K562 (cell line): ENCODE results near the gene ZNF791. TPM values are rescaled to one million over a fixed set of nuclear protein-coding genes. Genes with fewer than 3 reads are reported as not detected.

Experiments
- ATAC-seq: fragments of 200-7000 bp; cut with Tn5 transposase; 3 replicates; pipeline ENCODE4 v1.9.1; 2020; ENCODE audit warnings: moderate library complexity
- BruUV-seq: library from RNA; stranded (reverse); fragments of 400-500 nt; replicated peaks from 2 replicates; lab custom pipeline; 2021; lab: Mats Ljungman, UMichigan
- CTCF ChIA-PET: fragments of 300-600 bp; formaldehyde crosslinking; extraction: SDS; loops from one replicate; lab custom pipeline; 2021; ENCODE audit warnings: low intra/inter-chr PET ratio; lab: Yijun Ruan, JAX
- POLR2A ChIA-PET: fragments of 300-600, 350-650 bp; sonication (Branson Sonifier 250); formaldehyde crosslinking; extraction: SDS; loops from one replicate; lab custom pipeline; 2021; ENCODE audit warnings: antibody characterized with exemption, inconsistent platforms; lab: Yijun Ruan, JAX
- DNase-seq, 4 experiments: peaks; one replicate each; pipeline versions ENCODE4 v3.0.0 to v3.0.0-alpha.2; 2011 to 2018; ENCODE audit warnings: low spot score in 3 of 4, mixed read lengths in 3 of 4; ENCODE audit errors: extremely low read depth in 1 of 4
- FAIRE-seq: peaks from 2 replicates; lab custom pipeline; 2011; peaks lifted over from hg19 to GRCh38; lab: Jason Lieb, UNC
- H2AFZ ChIP-seq: 2 replicates; pipeline ENCODE4 v1.6.0; 2011; ENCODE audit warnings: low read depth, low read length, control low read depth, inconsistent platforms
- H3K27ac ChIP-seq: fragments of 200-600 bp; 3 replicates; pipeline ENCODE4 v1.8.0; 2011; ENCODE audit warnings: low read depth, mild to moderate bottlenecking, control low read depth, inconsistent platforms, low read length, moderate library complexity, mixed read lengths; ENCODE audit errors: extremely low read depth
- H3K27me3 ChIP-seq, 2 experiments: fragments of 300-600 bp in 1 of 2; 2 replicates in 1 of 2; 3 replicates in 1 of 2; pipeline versions ENCODE4 v1.6.0 to v1.8.0; 2011; ENCODE audit warnings: inconsistent platforms in 2 of 2, low read length in 2 of 2, mild to moderate bottlenecking in 1 of 2, mixed read lengths in 1 of 2, moderate library complexity in 1 of 2; ENCODE audit not compliant: control insufficient read depth in 2 of 2, insufficient read depth in 2 of 2
- H3K36me3 ChIP-seq: fragments of 300-600 bp; 3 replicates; pipeline ENCODE4 v1.8.0; 2011; ENCODE audit warnings: mild to moderate bottlenecking, low read length, inconsistent platforms; ENCODE audit not compliant: control insufficient read depth, insufficient read depth
- H3K4me1 ChIP-seq, 2 experiments: fragments of 200-600 bp in 1 of 2; replicated peaks in 1 of 2; 2 replicates in 1 of 2; 3 replicates in 1 of 2; pipeline versions ENCODE4 v1.5.1 to v1.8.0; 2011; ENCODE audit warnings: inconsistent platforms in 2 of 2, low read length in 2 of 2, mild to moderate bottlenecking in 1 of 2, mixed read lengths in 1 of 2, moderate library complexity in 1 of 2; ENCODE audit not compliant: control insufficient read depth in 2 of 2, insufficient read depth in 2 of 2
- H3K4me2 ChIP-seq: 2 replicates; pipeline ENCODE4 v1.6.1; 2011; ENCODE audit warnings: low read length, control low read depth, inconsistent platforms, mixed read lengths; ENCODE audit not compliant: insufficient read depth
- H3K4me3 ChIP-seq: fragments of 200-600 bp; sonication (generic), shearing (Covaris generic); 2 replicates; pipeline ENCODE4 v1.5.1; 2016; ENCODE audit warnings: control low read depth, inconsistent platforms
- H3K79me2 ChIP-seq: fragments of 200-600 bp; 3 replicates; pipeline ENCODE4 v1.8.0; 2011; ENCODE audit warnings: low read length, inconsistent platforms; ENCODE audit not compliant: control insufficient read depth, insufficient read depth
- H3K9ac ChIP-seq, 2 experiments: 2 replicates each; pipeline versions ENCODE4 v1.6.0 to v1.6.1; 2011; ENCODE audit warnings: low read depth in 2 of 2, low read length in 2 of 2, control low read depth in 1 of 2, inconsistent platforms in 1 of 2, mild to moderate bottlenecking in 1 of 2, mixed read lengths in 1 of 2; ENCODE audit not compliant: insufficient read depth in 1 of 2
- H3K9me1 ChIP-seq: one replicate; pipeline ENCODE4 v1.6.0; 2011; ENCODE audit warnings: inconsistent platforms, mild to moderate bottlenecking, low read length, moderate library complexity; ENCODE audit not compliant: control insufficient read depth, insufficient read depth
- H3K9me3 ChIP-seq: replicated peaks from 2 replicates; pipeline ENCODE4 v1.5.1; 2011; ENCODE audit warnings: low read depth, low read length, inconsistent platforms; ENCODE audit not compliant: control insufficient read depth, insufficient read depth
- H4K20me1 ChIP-seq: replicated peaks from 2 replicates; pipeline ENCODE4 v1.6.1; 2011; ENCODE audit warnings: low read length, inconsistent platforms, mixed read lengths; ENCODE audit not compliant: control insufficient read depth, insufficient read depth
- ARID2 ChIP-seq: fragments of 450-650 bp; IDR thresholded peaks from 2 replicates; pipeline ENCODE4 v1.6.1; 2017; ENCODE audit warnings: antibody characterized with exemption, mild to moderate bottlenecking
- CREM ChIP-seq: IDR thresholded peaks from 2 replicates; pipeline ENCODE4 v1.6.1; 2014; ENCODE audit warnings: antibody characterized with exemption, low read depth
- ZFP1 ChIP-seq: fragments of 450-650 bp; formaldehyde crosslinking; IDR thresholded peaks from 2 replicates; pipeline ENCODE4 v1.4.0; 2020; ENCODE audit warnings: mild to moderate bottlenecking, mixed read lengths
- ZNF121 ChIP-seq: sonication (generic); formaldehyde crosslinking; conservative IDR thresholded peaks from 2 replicates; pipeline ENCODE4 v1.8.0; 2022; ENCODE audit warnings: missing genetic modification reagents
- WGBS: fragments of 100-300 bp; shearing (Covaris generic); methylation state at CpG from one replicate; pipeline ENCODE4 v1.1.6; 2016; ENCODE audit warnings: low coverage, mixed read lengths; ENCODE audit not compliant: insufficient coverage; ENCODE audit errors: missing lambda C conversion rate; 5-methylcytosine and 5-hydroxymethylcytosine counted together
- in situ Hi-C: fragments of 300-500 bp; cut with MboI; formaldehyde crosslinking; loops from 4 replicates; pipeline ENCODE4 v1.15.0; 2018; ENCODE audit warnings: inconsistent platforms, mixed read lengths
- intact Hi-C: fragments of 100-400 bp; cut with micrococcal nuclease; formaldehyde crosslinking; loops from 2 replicates; pipeline ENCODE4 v1.14.2; 2022
- polyA plus RNA-seq, 8 experiments: library from polyadenylated mRNA; depleted of rRNA in 4 of 8; stranded (reverse) in 5 of 8; unstranded in 3 of 8; fragments of >200 nt; fragmentation: Nextera tagmentation in 2 of 8; fragmentation: Illumina TruSeq in 1 of 8; extraction: Ambion mirVana in 2 of 8; extraction: Trizol in 1 of 8; gene quantifications; 2 replicates each; pipeline versions ENCODE4 v1.2.1 to v1.2.3, GENCODE V29; 2011 to 2014; ENCODE audit warnings: inconsistent platforms in 1 of 8, missing spikeins in 1 of 8
- total RNA-seq, 7 experiments: library from RNA; depleted of rRNA in 6 of 7; stranded (reverse); fragments of >200 nt in 6 of 7; fragmentation: Illumina TruSeq in 2 of 7; extraction: Trizol in 2 of 7; gene quantifications; 2 replicates each; pipeline versions ENCODE4 v1.2.1 to v1.2.3, GENCODE V29; 2011 to 2021; ENCODE audit warnings: low replicate concordance in 1 of 7
- TF ChIP-seq, protein P1 (sequence below): fragments of 450-650 bp; IDR thresholded peaks from 2 replicates; pipeline ENCODE4 v1.7.0; 2016; ENCODE audit warnings: borderline replicate concordance
- TF ChIP-seq, protein P2 (sequence below): fragments of 200-800 bp; sonication (Bioruptor generic); IDR thresholded peaks from 2 replicates; pipeline ENCODE4 v1.6.1; 2017; ENCODE audit warnings: missing genetic modification characterization, missing compliant biosample characterization

The ZNF791 gene
- total and polyA plus RNA-seq, 9 of the 15 experiments (the other 6 are each of a cell fraction or from before 2014, with no cell fraction given), result 7.8 to 22.7 (median 13.1) TPM

DNA sequence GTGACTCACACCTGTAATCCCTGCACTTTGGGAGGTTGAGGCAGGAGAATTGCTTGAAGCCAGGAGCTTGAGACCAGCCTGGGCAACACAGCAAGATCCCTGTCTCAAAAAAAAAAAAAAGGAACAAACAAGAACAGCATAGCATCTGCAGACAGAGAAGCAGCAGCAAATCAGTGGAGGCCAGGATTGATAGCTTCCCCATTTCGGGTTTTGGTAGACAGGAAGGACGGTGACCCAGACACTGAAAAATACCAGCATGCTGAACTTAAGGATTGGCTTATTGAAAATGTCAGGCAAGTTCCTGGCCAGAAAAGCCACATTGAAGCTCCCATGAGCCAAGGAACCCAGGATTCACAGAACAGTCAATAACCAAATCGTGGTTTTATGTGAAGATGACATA, 3.1 kb upstream of the ZNF791 start:
- no peak overlapping the region for H3K4me3 ChIP-seq
- POLR2A ChIA-PET, result interaction anchor here (0.6 to 0.7 kb wide), 2 partner anchors 25 to 310 kb away, joined by 3 read pairs; no protein-coding TSS in a partner anchor

DNA sequence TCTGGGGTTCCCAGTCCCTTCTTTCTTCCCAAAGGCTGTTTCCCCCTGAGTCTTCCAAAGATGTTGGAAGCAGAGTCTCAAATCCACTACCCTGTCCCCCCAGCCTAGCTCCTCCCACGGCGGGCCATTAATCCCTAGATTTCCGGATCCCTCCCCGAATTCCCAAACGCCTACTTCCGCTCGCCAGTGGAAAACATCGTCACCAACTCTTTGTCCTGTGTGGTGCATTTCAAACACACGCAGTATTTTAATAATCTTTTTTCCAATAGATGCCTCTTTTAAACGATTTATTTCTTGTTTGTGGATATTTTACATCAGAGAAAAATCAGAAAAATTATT, 610 bp downstream of the ZNF791 start:
- Histone ChIP-seq H4K20me1 (no peaks in the 10 kb centered on the region), H3K4me2 (peak overlapping the region; percentile 100), H3K27ac (peak overlapping the region; percentile 84), H3K79me2 (peaks cover 57% of the 10 kb centered on the region), H3K27me3 (no peaks in the 10 kb centered on the region), H3K9me3 (no peaks in the 10 kb centered on the region), H3K9me1 (no peaks in the 10 kb centered on the region), H3K9ac (peak overlapping the region; percentile 82 to 96), H3K36me3 (peaks cover 31% of the 10 kb centered on the region; the same call in 2 of the 3 replicates), H3K4me3 (peak overlapping the region; percentile 81), H3K4me1 (peaks cover 0 to 7% of the 10 kb centered on the region in 2 experiments; a peak in 3 of 5 replicates), H2AFZ (peak overlapping the region; percentile 100)
- intact Hi-C loops (no loop called here), in situ Hi-C loops (no loop called here)
- CTCF ChIA-PET, result no interaction called here
- FAIRE-seq (peak; percentile 67), DNase-seq (peak in 3 of 4 experiments; percentile 46 to 68 (median 49)), ATAC-seq (peak; percentile 50)
- BruUV-seq, result no TSS peak
- POLR2A ChIA-PET, result interaction anchor here (0.6 to 1.5 kb wide), 19 partner anchors 9 to 367 kb away, joined by 3 to 7 read pairs (median 3); partner anchors contain the start of gene ZNF443
- 1% methylated on average over 10 of the region's 10 CpGs for WGBS
- TF ChIP-seq CREM (peak; percentile 7; the same call in 1 of the 2 replicates), ZFP1 (CRISPR knock-in tag) (no peak), ARID2 (0 out of 2 replicates have a peak, but pooled peaks have one; percentile 17)
- TF ChIP-seq, protein P1, sequence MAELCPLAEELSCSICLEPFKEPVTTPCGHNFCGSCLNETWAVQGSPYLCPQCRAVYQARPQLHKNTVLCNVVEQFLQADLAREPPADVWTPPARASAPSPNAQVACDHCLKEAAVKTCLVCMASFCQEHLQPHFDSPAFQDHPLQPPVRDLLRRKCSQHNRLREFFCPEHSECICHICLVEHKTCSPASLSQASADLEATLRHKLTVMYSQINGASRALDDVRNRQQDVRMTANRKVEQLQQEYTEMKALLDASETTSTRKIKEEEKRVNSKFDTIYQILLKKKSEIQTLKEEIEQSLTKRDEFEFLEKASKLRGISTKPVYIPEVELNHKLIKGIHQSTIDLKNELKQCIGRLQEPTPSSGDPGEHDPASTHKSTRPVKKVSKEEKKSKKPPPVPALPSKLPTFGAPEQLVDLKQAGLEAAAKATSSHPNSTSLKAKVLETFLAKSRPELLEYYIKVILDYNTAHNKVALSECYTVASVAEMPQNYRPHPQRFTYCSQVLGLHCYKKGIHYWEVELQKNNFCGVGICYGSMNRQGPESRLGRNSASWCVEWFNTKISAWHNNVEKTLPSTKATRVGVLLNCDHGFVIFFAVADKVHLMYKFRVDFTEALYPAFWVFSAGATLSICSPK, result no peak

More for the DNA sequence above, 3.1 kb upstream of the ZNF791 start:
- no peak for DNase-seq
- Histone ChIP-seq H2AFZ (no peak overlapping the region), H3K27me3 (no peaks in the 10 kb centered on the region), H3K9me3 (no peaks in the 10 kb centered on the region), H3K27ac (no peak overlapping the region), H3K4me1 (peaks cover 0 to 7% of the 10 kb centered on the region in 2 experiments; a peak in 3 of 5 replicates), H3K9ac (no peak overlapping the region), H3K36me3 (peaks cover 15% of the 10 kb centered on the region; the same call in 2 of the 3 replicates), H3K79me2 (peaks cover 32% of the 10 kb centered on the region), H3K9me1 (no peaks in the 10 kb centered on the region), H3K4me2 (no peak overlapping the region), H4K20me1 (no peaks in the 10 kb centered on the region)
- WGBS, result 73% methylated on average over 3 of the region's 3 CpGs
- CTCF ChIA-PET, result no interaction called here
- in situ Hi-C loops, result no loop called here
- no peak for ATAC-seq
- peak; percentile 66 for TF ChIP-seq ZNF121 (CRISPR knock-in tag)
- TF ChIP-seq, protein P2, sequence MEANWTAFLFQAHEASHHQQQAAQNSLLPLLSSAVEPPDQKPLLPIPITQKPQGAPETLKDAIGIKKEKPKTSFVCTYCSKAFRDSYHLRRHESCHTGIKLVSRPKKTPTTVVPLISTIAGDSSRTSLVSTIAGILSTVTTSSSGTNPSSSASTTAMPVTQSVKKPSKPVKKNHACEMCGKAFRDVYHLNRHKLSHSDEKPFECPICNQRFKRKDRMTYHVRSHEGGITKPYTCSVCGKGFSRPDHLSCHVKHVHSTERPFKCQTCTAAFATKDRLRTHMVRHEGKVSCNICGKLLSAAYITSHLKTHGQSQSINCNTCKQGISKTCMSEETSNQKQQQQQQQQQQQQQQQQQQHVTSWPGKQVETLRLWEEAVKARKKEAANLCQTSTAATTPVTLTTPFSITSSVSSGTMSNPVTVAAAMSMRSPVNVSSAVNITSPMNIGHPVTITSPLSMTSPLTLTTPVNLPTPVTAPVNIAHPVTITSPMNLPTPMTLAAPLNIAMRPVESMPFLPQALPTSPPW, result no peak
- no TSS peak for BruUV-seq
- intact Hi-C loops, result no loop called here
- no peak for FAIRE-seq
